Endothelial cell of umbilical vein (primary cell): Measurements from ENCODE around the gene PRKD1. TPM values are rescaled to one million over a fixed set of nuclear protein-coding genes. Genes with fewer than 3 reads are reported as not detected.

ENCODE experiments used
- BruUV-seq: library from RNA; stranded (reverse); fragments of 400-500 nt; replicated peaks from 2 replicates; lab custom pipeline; 2021; lab: Mats Ljungman, UMichigan
- CTCF ChIA-PET: fragments of 300-600, 350-600 bp; sonication (Branson Sonifier 250); formaldehyde crosslinking; loops from one replicate; lab custom pipeline; 2021; ENCODE audit warnings: antibody characterized with exemption, inconsistent platforms; lab: Charles Lee
- POLR2A ChIA-PET: fragments of 300-600, 350-600 bp; sonication (Branson Sonifier 250); formaldehyde crosslinking; loops from one replicate; lab custom pipeline; 2021; ENCODE audit warnings: antibody characterized with exemption, inconsistent platforms; lab: Charles Lee
- DNase-seq: peaks from one replicate; pipeline ENCODE4 v3.0.0-alpha.2; 2011; ENCODE audit warnings: low read depth, low spot score
- FAIRE-seq: peaks from 2 replicates; lab custom pipeline; 2011; peaks lifted over from hg19 to GRCh38; lab: Jason Lieb, UNC
- H2AFZ ChIP-seq: 2 replicates; pipeline ENCODE4 v1.6.0; 2012; ENCODE audit warnings: low read depth, low read length, control low read depth, inconsistent platforms
- H3K27ac ChIP-seq: 2 replicates; pipeline ENCODE4 v1.5.1; 2011; ENCODE audit warnings: low read depth, mild to moderate bottlenecking, control low read depth, low read length, moderate library complexity; ENCODE audit not compliant: insufficient read depth
- H3K27me3 ChIP-seq, 2 experiments: 2 replicates each; pipeline versions ENCODE4 v1.6.0 to v1.6.1; 2011; ENCODE audit warnings: low read length in 2 of 2, mixed read lengths in 1 of 2; ENCODE audit not compliant: control insufficient read depth in 2 of 2, insufficient read depth in 2 of 2
- H3K36me3 ChIP-seq, 2 experiments: 2 replicates in 1 of 2; 3 replicates in 1 of 2; pipeline ENCODE4 v1.5.1; 2011; ENCODE audit warnings: low read length in 2 of 2, mild to moderate bottlenecking in 1 of 2, moderate library complexity in 1 of 2; ENCODE audit not compliant: control insufficient read depth in 2 of 2, insufficient read depth in 2 of 2; ENCODE audit errors: extremely low read depth in 1 of 2
- H3K4me1 ChIP-seq: 3 replicates; pipeline ENCODE4 v1.5.1; 2011; ENCODE audit warnings: mild to moderate bottlenecking, low read length; ENCODE audit not compliant: control insufficient read depth, insufficient read depth; ENCODE audit errors: extremely low read depth
- H3K4me2 ChIP-seq: 2 replicates; pipeline ENCODE4 v1.6.1; 2011; ENCODE audit warnings: low read length, control low read depth, mixed read lengths; ENCODE audit not compliant: insufficient read depth
- H3K4me3 ChIP-seq, 3 experiments: fragments of 200-600 bp in 1 of 3; sonication (generic), shearing (Covaris generic) in 1 of 3; replicated peaks in 1 of 3; 2 replicates each; pipeline ENCODE4 v1.5.1; 2011 to 2016; ENCODE audit warnings: control low read depth in 3 of 3, low read length in 3 of 3, mild to moderate bottlenecking in 2 of 3, inconsistent platforms in 1 of 3, low read depth in 1 of 3, moderate library complexity in 1 of 3; ENCODE audit not compliant: insufficient read depth in 1 of 3
- H3K79me2 ChIP-seq: 2 replicates; pipeline ENCODE4 v1.6.0; 2012; ENCODE audit warnings: low read length, inconsistent platforms; ENCODE audit not compliant: control insufficient read depth, insufficient read depth
- H3K9ac ChIP-seq: replicated peaks from 2 replicates; pipeline ENCODE3; 2011; ENCODE audit warnings: low read length, control low read depth; ENCODE audit not compliant: insufficient read depth; ENCODE audit errors: extremely low read depth
- H3K9me1 ChIP-seq: replicated peaks from 3 replicates; pipeline ENCODE4 v1.6.0; 2011; ENCODE audit warnings: mild to moderate bottlenecking, low read length; ENCODE audit not compliant: control insufficient read depth, insufficient read depth; ENCODE audit errors: extremely low read depth
- H3K9me3 ChIP-seq: replicated peaks from 2 replicates; pipeline ENCODE4 v1.5.1; 2012; ENCODE audit warnings: low read length, inconsistent platforms; ENCODE audit not compliant: control insufficient read depth, insufficient read depth
- H4K20me1 ChIP-seq: replicated peaks from 2 replicates; pipeline ENCODE3; 2011; ENCODE audit warnings: mild to moderate bottlenecking, low read length; ENCODE audit not compliant: control insufficient read depth, insufficient read depth; ENCODE audit errors: extremely low read depth
- EZH2 ChIP-seq: IDR thresholded peaks from 2 replicates; pipeline ENCODE4 v1.6.1; 2012; ENCODE audit warnings: borderline replicate concordance, low read depth, mild to moderate bottlenecking, moderate library complexity, low read length, inconsistent platforms; ENCODE audit not compliant: severe bottlenecking
- FOS ChIP-seq: IDR thresholded peaks from 2 replicates; pipeline ENCODE4 v1.6.1; 2011; ENCODE audit warnings: mild to moderate bottlenecking, low read length, moderate library complexity, borderline replicate concordance; ENCODE audit not compliant: insufficient read depth
- GATA2 ChIP-seq: IDR thresholded peaks from 2 replicates; pipeline ENCODE4 v1.7.0; 2011; ENCODE audit warnings: low read depth, mild to moderate bottlenecking, moderate library complexity, mixed read lengths, low read length; ENCODE audit not compliant: insufficient read length, insufficient read depth
- JUN ChIP-seq: IDR thresholded peaks from 2 replicates; pipeline ENCODE4 v1.6.1; 2011; ENCODE audit warnings: borderline replicate concordance, low read depth; ENCODE audit not compliant: insufficient read length, insufficient read depth
- MYC ChIP-seq: IDR thresholded peaks from one replicate; pipeline ENCODE4 v1.6.1; 2011; ENCODE audit warnings: mild to moderate bottlenecking, low read depth, low read length
- POLR2A ChIP-seq: IDR thresholded peaks from 2 replicates; pipeline ENCODE4 v1.6.1; 2012; ENCODE audit warnings: low read depth, mild to moderate bottlenecking, control low read depth, low read length
- POLR2AphosphoS5 ChIP-seq: IDR thresholded peaks from 2 replicates; pipeline ENCODE4 v1.6.1; 2012; ENCODE audit warnings: low read depth, mild to moderate bottlenecking, control low read depth, low read length, moderate library complexity; ENCODE audit not compliant: insufficient read depth
- dilution Hi-C: fragments of 300-500 bp; cut with MboI; formaldehyde crosslinking; loops from one replicate; pipeline ENCODE4 v1.15.0; 2019; ENCODE audit warnings: low sequenced_read_pairs; ENCODE audit not compliant: extremely low pct_ligation_motif_present
- intact Hi-C: fragments of 100-400 bp; cut with micrococcal nuclease; formaldehyde crosslinking; loops from one replicate; pipeline ENCODE4 v1.10.0; 2022
- polyA plus RNA-seq, 4 experiments: library from polyadenylated mRNA; depleted of rRNA in 3 of 4; stranded (reverse) in 3 of 4; unstranded in 1 of 4; fragments of >200 nt; gene quantifications; 2 replicates each; pipeline versions ENCODE4 v1.2.1 to v1.2.3, GENCODE V29; 2011 to 2012; ENCODE audit warnings: missing spikeins in 1 of 4
- total RNA-seq: library from RNA; stranded (reverse); gene quantifications from 2 replicates; pipeline ENCODE4 v1.2.3, GENCODE V29; 2021
- TF ChIP-seq, protein P1 (sequence below), 2 donors: IDR thresholded peaks; 1 replicate in 1 of 2; 2 replicates in 1 of 2; pipeline ENCODE4 v1.5.1; 2011; ENCODE audit warnings: low read length in 2 of 2, mild to moderate bottlenecking in 2 of 2, moderate library complexity in 2 of 2, control low read depth in 1 of 2, inconsistent platforms in 1 of 2, low read depth in 1 of 2; ENCODE audit not compliant: insufficient read depth in 1 of 2; ENCODE audit errors: extremely low read depth in 1 of 2
- TF ChIP-seq, protein P2 (sequence below): IDR thresholded peaks from 2 replicates; pipeline ENCODE4 v1.6.1; 2011; ENCODE audit not compliant: insufficient read depth, insufficient read length

Gene PRKD1
- total and polyA plus RNA-seq, 2 donors (not counting 3 experiments of a cell fraction or from before 2014, with no cell fraction given) = 3.9 to 10.9 TPM

DNA sequence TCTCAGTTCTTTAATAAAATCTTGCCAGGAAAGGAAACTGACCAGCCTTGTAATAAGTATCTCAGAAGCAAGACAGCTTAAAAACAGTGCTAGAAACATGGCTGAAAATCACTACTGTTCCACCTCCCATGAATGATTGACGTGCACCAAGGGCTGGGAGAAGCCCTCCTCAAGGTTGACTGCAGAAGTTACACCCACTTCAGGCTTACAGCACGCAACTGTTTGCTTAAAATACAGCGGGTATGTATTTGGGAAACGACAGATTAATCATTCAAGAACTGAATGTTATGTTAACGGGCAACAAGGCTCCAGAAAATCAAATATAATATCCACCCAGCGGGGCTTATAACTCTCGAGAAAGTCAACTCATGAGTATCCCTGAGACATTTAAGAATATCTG, 22.1 kb downstream of the PRKD1 start:
- Histone ChIP-seq H3K27me3 (no peaks in the 10 kb centered on the region), H3K9ac (no peak overlapping the region), H3K79me2 (no peaks in the 10 kb centered on the region), H3K27ac (no peak overlapping the region), H4K20me1 (no peaks in the 10 kb centered on the region), H3K9me1 (no peaks in the 10 kb centered on the region), H3K36me3 (no peaks in the 10 kb centered on the region), H3K4me1 (peaks cover 10% of the 10 kb centered on the region), H3K4me3 (no peak overlapping the region), H2AFZ (no peak overlapping the region), H3K9me3 (no peaks in the 10 kb centered on the region), H3K4me2 (no peak overlapping the region)
- dilution Hi-C loops = no loop called here
- TF ChIP-seq JUN (no peak), POLR2A (no peak), FOS (no peak), EZH2 (no peak), MYC (no peak), GATA2 (no peak), POLR2AphosphoS5 (no peak)
- TF ChIP-seq, protein P1, sequence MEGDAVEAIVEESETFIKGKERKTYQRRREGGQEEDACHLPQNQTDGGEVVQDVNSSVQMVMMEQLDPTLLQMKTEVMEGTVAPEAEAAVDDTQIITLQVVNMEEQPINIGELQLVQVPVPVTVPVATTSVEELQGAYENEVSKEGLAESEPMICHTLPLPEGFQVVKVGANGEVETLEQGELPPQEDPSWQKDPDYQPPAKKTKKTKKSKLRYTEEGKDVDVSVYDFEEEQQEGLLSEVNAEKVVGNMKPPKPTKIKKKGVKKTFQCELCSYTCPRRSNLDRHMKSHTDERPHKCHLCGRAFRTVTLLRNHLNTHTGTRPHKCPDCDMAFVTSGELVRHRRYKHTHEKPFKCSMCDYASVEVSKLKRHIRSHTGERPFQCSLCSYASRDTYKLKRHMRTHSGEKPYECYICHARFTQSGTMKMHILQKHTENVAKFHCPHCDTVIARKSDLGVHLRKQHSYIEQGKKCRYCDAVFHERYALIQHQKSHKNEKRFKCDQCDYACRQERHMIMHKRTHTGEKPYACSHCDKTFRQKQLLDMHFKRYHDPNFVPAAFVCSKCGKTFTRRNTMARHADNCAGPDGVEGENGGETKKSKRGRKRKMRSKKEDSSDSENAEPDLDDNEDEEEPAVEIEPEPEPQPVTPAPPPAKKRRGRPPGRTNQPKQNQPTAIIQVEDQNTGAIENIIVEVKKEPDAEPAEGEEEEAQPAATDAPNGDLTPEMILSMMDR (IDR thresholded peaks at IDR 0.05; ENCODE audit: extremely low read depth in 1 of 2, insufficient read depth in 1 of 2, low read depth in 1 of 2, low read length in 2 of 2) = no peak
- TF ChIP-seq, protein P2, sequence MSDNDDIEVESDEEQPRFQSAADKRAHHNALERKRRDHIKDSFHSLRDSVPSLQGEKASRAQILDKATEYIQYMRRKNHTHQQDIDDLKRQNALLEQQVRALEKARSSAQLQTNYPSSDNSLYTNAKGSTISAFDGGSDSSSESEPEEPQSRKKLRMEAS = no peak
- DNase-seq (no peak), FAIRE-seq (no peak)
- intact Hi-C loops = no loop called here
- POLR2A ChIA-PET = no interaction called here
- BruUV-seq = no TSS peak
- CTCF ChIA-PET = no interaction called here
